ENCODE results near the gene TAF1C. TPM values are rescaled to one million over a fixed set of nuclear protein-coding genes. Genes with fewer than 3 reads are reported as not detected.

The TAF1C gene
- total and polyA plus RNA-seq, 2 of the 8 experiments (the other 6 are each of a cell fraction or from before 2014, with no cell fraction given), result 44.6 to 63.8 TPM

GRCh38 chr16:84144859-84145639 is 41.8 kb downstream of the TAF1C start, which contains the start of the genes DNAAF1 and HSDL1 (continued):
- TF ChIP-seq USF2 (IDR thresholded peaks at IDR 0.05; ENCODE audit: low read length), result peak; percentile 92
- TF ChIP-seq ASH2L (IDR thresholded peaks at IDR 0.05; ENCODE audit: low read length), result no peak
- TF ChIP-seq CTCF (IDR thresholded peaks at IDR 0.05; ENCODE audit: control extremely low read depth in 1 of 3, insufficient read depth in 1 of 3, low read depth in 1 of 3, low read length in 3 of 3), result peak in 2 of 3 experiments; percentile 19 to 34; a peak in 3 of 4 replicates
- TF ChIP-seq SIN3A (conservative IDR thresholded peaks at IDR 0.05 in 1 of 2, IDR thresholded peaks at IDR 0.05 in 1 of 2; ENCODE audit: low read depth in 1 of 2, low read length in 2 of 2), result peak; percentile 72 to 97; a peak in 2 of 4 replicates
- TF ChIP-seq ATF3 (IDR thresholded peaks at IDR 0.05; ENCODE audit: insufficient read depth, low read depth, low read length), result peak; percentile 84; the same call in 1 of the 2 replicates
- peak in 1 of 2 experiments; percentile 17; a peak in 2 of 4 replicates for TF ChIP-seq RAD21 (IDR thresholded peaks at IDR 0.05 in 1 of 2, conservative IDR thresholded peaks at IDR 0.05 in 1 of 2; ENCODE audit: low read depth in 2 of 2, low read length in 2 of 2)
- TF ChIP-seq KDM4A (IDR thresholded peaks at IDR 0.05; ENCODE audit: low read depth, low read length, severe bottlenecking), result peak; percentile 13
- peak; percentile 85; the same call in 1 of the 2 replicates for TF ChIP-seq EGR1 (IDR thresholded peaks at IDR 0.05; ENCODE audit: borderline replicate concordance, low read depth, low read length)
- peak; percentile 34; the same call in 1 of the 2 replicates for TF ChIP-seq MAX (IDR thresholded peaks at IDR 0.05)
